GM18861 (cell line): ENCODE measurements around the gene RAB14.
"Not testable (repeated sequence)": the region's sequence is repeated elsewhere in the genome, so short reads cannot be mapped to it uniquely, and the experiment has no call there.

ENCODE experiments used
- ATAC-seq: cut with Tn5 transposase; IDR thresholded peaks from one replicate; pipeline ENCODE4 v1.9.1; 2021; ENCODE audit not compliant: unreplicated experiment

Gene RAB14

DNA sequence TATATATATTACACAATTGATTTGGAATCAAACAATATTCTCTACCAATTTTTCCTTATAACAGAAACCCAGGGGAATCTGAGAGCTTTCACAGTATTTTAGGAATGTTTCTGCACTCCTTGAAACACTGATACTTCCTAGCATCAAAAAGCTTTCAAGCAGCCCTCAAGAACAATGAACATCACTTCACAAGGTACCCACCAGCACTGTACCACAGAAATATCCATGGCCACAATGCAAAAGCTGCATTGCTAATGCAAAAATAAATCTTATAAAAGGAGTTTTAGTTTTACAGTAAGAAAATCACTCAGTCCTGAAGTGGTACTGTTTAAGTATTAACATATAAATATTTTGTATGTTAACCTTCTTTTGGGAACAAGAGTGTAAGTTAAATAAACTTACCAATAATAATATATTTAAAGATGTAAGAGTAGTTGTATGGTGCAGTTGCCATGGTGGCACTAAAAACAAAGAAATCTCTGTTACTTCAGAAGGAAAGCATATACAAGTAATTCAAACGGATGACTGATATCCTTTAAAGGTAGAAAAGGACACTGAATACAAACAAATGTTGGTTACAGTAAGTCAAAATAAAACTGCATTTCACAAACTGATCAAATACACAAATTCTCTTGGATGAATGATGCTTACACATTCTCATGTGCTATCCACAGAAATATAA is 8.6 kb downstream of the RAB14 start:
- no peak for ATAC-seq

DNA sequence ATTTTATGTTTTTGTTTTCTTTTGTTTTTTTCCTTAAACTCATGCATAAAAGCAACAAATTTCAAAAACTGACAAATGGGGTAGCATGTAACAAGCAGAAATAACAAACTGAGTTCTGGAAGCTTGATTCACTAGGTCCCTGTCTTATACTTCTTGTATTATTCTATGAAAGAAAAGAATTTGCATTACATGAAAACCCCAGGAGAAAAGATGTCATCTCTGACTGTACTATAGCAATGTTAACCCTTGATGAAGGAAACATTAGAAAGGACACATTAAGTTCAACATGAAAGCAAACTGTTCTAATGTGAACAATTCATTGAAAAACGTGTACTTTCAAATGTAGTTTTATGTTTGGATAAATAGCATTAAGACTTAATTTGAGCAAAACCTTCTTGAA is 9.2 kb downstream of the RAB14 start:
- ATAC-seq, result no peak

DNA sequence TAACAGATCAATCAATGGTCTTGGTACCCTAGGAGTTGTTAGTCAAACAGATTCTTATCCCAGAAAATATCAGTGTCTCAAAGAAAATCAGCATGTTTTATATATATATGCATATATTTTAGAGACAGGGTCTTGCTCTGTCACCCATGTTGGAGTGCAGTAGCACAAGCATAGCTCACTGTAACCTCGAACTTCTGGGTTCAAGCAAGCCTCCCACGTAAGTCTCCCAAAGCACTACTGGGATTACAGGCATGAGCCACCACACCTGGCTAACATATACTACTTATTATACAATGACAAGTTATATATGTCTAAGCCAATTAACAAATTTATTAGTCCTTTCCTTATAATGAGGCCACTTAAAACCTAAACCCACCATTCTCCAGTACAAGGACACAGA is 10.4 kb downstream of the RAB14 start:
- ATAC-seq, result no peak

DNA sequence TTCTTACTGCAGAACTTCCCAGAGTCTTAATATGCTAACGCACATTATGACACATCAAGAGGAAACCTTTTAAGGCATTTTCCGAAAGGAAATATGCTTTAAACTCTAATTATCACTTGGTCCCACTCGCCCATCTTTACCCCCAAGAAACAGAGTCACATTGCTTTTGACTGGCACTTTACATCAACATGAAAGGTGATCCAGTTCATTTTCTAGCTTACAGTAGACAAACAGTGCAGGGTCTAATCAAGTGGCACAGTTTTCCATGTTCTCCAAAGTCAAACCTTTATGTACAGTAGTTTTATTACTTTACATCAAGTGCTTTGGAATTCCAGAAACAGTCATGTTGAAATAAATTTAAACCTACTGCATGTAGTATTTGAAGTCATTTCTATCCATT is 12.0 kb downstream of the RAB14 start:
- no peak for ATAC-seq

DNA sequence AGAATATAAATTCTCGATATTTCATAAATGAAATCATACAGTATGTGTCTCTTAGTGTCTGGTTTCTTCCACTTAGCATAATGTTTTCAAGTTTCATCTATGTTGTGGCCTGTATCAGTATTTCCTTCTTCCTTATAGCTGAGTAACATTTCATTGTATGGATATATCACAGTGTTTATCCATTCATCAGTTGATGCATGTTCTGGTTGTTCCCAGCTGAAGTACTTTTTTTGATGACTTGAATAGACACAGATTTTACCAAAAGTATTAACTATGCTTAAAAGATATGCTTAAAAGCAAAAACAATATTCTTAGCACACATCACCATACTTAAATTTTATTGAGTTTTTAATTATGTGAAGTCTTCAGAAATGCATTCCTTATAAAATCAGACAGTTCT is 12.7 kb downstream of the RAB14 start:
- no peak for ATAC-seq

DNA sequence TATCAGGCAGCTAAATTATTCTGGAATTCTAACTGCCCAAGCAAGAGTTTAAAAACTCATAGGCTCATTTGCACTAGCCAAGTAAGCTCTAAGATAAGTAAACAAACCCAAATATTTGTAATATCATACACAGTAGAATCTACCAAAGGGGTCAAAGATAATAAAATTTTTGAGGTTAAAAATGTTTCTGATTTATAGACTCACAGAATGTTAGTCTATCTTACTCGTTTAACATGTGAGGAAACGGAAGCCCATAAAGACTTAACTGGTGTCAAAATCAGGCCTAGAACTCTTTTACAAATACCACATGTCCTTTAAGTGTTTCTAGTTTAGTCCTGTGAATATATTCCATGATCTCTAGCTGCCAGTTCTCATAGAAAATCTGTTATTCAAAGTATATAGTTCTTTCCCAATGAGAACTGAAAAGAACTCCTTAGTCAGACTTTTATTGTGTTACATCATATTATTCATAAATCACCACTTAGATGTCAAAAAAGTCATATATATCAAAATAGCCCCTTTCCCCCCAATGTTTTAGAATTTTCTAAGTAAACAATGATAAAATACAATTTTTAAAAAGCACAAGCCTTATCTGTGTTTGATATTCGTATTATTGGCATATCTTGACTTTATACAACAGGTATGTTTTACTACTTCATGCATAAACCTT is 13.9 kb downstream of the RAB14 start:
- ATAC-seq, result no peak

DNA sequence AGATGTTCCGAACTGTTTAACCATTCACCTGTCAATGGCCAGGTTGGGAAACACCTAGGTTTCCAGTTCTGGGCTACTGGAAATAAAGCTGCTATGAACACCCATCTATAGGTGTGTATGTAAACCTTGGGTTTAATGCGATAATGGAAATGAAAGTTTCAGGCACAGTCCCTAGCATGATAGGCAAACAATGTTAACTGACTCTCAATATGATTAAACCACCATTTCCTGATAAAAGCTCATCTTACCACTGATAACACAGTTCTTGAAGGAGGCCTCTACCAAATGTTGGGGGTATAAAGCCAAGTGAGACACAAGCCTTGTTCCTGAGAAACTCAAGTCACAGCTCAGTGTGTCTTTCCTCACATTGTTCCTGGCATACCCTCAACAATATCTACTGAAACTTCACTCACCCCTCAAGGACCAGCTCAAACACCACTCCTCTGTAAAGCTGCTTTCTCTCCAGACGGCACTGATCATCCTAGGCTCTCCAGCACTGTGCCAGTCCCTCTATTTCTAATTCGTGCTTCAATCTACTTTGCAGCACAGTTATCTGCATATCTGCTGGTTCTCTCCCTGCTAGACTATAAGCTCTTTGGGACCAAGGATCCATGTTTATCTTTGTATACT is 15.8 kb downstream of the RAB14 start:
- ATAC-seq, result no peak

DNA sequence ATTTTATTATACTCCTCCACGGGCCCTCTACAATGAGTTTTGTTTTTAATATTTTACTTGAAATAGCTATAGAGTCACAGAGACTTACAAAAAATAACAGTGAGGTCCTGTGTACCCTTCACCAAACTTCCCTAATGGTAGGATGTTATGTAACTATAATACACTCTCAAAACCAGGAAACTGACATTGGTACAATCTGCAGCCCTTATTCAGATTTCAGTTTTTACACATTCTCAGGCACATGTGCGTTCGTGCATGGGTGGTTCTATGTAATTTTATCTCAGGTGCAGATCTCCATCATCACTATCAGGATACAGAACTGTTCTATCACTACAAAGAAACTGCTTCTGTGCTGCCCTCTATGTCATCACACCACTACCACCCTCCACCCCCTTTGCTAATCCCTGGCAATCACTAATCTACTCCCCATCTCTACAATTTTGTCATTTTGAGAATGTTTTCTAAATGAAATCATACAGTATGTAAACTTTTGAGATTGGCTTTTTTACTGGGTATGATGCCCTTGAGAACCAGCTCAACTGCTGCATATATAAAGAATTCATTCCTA is 16.4 kb downstream of the RAB14 start:
- no peak for ATAC-seq

DNA sequence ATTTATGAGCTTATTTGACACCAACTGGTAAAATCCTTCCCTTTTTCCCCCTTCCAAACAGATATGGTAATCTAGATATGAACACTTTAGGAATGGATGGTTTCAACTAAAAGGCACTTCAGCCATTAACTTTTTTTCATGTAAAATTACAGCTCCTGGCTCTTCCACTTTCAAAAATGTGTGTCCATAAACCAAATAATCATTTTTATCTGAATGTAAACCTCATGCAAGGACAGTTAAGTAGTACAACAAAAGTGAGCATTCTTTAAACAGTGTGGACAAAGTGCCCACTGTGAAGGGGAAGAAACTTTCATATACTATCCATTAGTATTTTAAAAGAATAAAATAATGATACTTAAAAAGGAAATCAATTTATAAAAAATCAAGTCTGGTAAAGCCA is 17.2 kb downstream of the RAB14 start:
- ATAC-seq, result no peak

DNA sequence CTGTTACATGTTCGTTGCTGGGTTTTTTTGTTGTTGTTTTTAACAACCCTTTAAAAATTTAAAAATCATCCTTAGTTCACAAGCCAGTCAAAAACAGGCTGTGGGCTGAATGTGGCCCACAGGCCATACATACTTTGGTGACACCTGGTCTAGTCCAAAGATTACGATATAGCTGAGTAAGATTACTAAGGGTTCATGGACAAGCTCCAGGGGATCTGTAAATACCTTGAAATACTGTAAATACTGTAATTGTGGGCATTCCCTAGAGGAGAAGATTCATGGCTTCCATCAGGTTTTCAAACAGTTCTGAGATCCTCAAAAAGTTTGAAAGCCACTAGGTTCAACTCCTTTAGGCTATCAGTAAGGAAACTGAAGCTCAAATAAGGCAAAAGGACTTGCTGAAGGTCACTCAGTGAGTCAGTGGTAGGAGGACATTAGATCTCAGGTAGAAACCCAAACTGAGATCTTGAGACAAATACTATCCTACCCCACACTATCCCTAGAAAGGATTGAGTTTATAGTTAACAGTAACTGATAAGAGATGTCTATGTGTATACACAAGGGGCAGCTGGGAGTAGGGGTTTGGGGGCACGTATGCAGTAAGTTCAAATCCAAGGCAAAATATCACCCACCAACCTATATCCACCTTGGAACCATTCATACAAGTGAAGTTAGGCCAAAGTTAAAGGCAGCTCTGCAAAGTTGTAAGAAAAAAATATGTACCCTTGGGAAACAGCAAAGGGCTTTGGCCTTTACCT is 17.8 kb downstream of the RAB14 start:
- no peak for ATAC-seq

DNA sequence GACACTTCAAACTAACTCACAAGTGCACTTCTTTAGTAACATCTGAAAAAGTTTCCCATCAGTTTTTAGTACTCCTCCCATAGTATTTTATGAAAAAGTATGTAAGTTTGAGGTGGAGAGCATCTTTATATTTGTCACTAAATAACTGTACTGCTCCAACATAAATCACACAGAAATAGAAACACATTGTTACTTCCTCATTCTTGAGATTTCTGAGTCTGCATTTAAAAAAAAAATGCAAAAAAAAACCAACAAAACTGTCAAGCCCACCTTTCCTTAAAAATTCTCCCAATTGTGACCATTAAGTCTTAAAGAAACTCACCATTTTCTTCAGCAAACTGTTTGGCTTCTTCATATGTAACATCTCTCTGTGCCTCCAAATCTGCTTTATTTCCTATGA is 18.7 kb downstream of the RAB14 start:
- no peak for ATAC-seq

DNA sequence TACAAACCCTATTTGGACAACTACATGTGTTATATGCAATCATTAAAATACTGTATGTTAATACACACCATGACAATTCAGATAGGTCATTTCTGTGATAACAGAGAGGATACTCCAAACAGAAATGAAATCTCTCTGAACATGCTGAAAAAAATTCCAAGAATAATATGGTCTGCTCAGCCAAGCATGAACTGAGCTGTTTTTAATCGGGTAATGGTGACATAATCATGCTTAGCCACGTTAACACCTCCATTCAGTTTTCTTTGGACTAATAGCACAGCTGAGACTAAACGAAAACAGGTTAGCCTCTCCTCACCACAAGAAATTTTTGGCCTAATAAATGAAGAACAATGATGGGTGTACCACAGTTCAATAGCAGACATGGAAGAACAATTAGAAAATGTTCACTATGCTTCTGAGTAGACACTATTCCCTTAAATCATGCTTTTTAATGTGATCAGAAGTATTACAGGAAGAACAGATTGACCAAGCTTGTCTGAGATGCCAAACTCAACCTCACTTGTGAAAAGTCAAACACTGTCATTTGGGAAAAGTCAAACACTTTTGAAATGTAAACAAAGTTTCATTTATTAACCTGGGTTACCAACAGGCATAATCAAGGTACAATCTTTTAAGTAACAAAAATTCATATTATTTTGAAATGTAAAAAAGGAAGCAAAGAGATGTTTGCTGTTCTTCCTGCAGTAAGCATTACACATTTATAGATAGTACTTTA is 19.4 kb downstream of the RAB14 start:
- no peak for ATAC-seq

DNA sequence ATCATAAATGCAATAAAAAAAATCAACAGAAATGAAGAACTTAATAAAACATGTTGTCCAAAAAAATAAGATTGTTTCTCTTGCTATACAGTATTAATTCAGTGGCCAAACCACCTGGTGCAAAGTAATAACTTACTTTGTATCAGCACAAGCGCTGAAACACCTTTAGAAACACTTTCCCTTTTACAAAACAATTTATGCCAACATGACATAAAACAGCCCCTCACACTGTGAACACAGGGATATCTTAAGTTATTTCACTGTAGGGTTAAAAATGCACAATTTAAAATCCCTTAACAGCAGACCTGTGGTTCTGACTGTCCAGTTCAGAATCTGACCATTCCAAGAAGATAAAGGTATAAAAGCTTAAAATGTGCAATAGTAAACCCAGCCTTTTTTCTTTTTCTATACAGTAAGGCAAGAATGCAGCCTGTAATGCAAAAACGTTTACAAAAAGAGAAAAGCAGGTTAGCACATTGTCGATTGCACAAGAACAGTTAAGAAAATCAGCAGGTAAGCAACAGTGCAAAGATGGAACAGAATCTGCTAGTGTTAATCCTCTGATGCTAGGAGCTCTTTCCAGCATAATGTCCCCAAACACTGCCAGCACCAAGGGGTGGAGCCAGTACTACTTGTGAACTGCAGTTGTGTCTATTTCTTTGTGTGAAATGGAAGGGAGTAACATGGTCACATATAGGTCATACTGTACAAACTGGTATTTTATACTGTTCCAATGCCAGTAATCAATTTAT is 21.6 kb downstream of the RAB14 start:
- ATAC-seq, result no peak

DNA sequence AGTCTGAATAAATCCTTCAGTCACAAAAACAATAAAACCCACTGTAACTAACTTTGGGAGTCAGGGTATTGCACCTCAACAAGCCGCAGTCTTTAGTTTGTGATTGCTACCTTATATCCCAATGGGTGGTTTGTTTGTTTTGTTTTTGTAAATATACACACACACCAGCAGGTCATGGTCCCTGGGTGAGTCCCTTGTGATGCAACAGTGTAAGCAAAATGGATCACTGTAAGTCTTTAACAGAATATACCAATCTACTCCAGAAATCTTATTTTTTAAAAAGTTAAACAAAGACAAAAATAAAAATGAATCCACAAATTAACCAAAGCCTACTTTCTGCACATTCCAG is 22.3 kb downstream of the RAB14 start:
- not testable (repeated sequence) for ATAC-seq

DNA sequence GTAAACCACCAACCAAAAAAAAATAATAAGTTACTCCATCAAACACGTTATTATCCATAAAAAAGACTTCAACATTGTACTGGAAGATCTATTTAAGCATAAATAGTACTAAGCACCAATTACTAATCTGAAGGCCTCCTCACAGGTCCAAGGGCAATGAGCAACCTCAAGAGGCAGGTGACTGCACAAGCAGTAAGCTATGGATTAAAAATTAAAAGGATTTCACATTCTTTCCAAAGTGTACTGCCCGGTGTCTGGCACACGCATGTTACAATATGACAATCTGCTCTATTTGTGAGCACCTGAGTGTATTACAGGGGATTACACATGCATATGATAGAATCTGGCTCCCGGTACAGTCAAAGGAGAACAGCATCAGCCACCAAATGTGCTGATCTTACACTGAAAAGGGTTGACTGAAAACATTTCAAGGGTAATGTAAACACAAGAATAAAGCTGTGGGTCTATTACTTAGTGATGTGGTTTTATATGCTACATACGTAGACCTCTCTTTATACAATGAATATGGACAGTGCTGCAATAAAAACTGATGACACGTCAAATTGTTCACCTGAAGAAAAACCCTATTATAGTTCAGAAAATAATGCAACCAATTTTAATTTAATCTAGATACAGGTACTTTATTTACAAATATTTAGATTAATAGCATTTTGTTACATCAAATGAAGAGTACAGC is 22.8 kb downstream of the RAB14 start:
- ATAC-seq, result no peak

DNA sequence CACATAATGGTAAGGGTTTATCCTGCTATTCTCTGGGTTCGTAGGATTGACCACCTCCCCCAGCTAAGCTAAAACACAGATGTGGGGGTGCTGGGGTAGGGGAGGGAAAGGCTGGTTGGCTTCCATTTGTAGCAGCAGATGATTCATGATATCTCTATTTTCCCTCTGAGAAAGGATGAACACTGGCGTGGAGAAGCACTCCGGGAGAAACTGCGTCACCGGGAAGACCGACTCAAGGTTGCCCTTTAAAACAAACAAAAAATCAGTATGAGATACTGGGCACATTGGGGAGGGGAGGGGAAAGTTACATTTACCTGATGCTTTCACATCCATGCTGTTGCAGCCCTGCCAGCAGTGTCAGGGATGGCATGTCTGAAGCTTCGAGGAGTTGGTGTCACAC is 28.2 kb downstream of the RAB14 start:
- ATAC-seq, result no peak

DNA sequence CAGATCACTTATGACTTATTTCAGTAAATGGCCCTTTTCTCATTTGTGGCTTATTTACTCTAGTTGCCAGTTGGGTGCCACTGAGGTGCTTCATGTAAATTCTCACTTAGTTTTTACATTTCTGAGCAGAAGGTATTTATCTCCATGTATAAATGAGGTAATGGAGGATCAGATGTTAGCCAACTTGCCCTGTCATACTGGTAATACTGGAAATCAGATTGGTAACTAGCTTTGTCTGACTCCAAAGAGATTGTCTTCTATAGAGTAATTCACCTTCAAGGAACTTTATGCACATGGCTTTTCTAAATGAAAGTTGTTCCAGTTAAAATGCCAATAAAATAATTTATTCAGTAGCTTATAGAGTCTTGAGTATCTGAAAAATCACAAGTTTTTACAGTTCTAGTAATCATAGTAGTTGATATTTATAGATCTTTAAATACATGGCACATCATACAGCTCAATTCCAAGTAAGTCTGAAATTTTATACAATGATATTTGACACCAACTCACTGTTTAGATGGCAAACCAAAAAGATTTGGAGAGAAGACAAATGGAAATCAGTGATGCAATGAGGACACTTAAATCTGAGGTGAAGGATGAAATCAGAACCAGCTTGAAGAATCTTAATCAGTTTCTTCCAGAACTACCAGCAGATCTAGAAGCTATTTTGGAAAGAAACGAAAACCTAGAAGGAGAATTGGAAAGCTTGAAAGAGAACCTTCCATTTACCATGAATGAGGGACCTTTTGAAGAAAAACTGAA is 28.8 kb downstream of the RAB14 start:
- ATAC-seq, result no peak

DNA sequence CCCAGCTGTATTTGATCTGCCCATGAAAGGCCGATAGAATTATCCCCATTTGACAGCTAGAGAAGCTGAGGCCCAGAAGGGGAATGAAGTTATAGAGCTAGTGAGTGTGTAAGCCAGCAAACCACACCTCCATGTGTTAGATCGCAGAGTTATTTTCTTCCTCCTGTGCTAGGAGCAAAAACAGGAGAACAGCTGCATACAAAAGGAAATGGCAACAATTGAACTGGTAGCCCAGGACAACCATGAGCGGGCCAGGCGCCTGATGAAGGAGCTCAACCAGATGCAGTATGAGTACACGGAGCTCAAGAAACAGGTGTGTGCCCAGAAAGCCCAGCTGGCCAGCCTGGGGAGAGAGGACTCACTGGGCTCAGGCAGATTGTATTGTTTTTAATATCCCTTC is 30.4 kb downstream of the RAB14 start:
- no peak for ATAC-seq

DNA sequence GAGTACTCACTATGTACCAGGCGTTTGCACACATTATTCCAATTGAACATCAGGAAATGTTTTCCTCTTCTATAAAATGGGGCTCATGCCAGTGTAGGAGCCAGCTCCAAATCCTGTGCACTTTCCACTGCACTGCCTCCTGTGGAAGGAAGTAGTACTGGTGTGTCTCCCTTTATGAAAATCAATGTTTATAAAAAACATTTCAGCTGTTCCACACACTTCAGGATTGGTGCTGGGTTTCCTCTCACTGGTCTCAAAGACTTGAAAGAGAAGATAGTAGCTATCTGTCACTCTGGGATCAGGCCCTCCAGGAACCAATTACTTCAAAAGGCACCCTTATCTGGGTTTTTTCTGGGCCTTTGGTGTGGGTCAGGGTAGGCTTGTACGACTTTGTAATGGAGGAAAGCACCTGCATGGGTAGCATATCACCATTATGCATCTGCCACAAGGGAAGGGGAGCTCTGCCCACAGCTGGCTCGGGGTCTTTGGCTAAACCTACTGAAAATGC is 32.5 kb downstream of the RAB14 start:
- ATAC-seq, result no peak
